HEK293 (cell line): ENCODE results near the gene GSG1L2.

Source experiments
- CTCF ChIA-PET: fragments of 350-600 bp; formaldehyde crosslinking; extraction: SDS; loops from one replicate; lab custom pipeline; 2021; ENCODE audit warnings: antibody characterized with exemption; lab: Yijun Ruan, JAX
- POLR2A ChIA-PET: fragments of 300-600 bp; formaldehyde crosslinking; extraction: SDS; loops from one replicate; lab custom pipeline; 2020; ENCODE audit warnings: antibody characterized with exemption, inconsistent platforms; lab: Yijun Ruan, JAX
- H3K27ac ChIP-seq: fragments of 200-500 bp; sonication (Bioruptor generic); 2 replicates; pipeline ENCODE4 v1.5.1; 2014; ENCODE audit warnings: low read depth, low read length, control low read depth, inconsistent platforms; ENCODE audit errors: extremely low read depth
- H3K36me3 ChIP-seq, 2 experiments: fragments of 200-500 bp in 1 of 2; sonication (Bioruptor generic) in 1 of 2; 1 replicate in 1 of 2; 2 replicates in 1 of 2; pipeline ENCODE4 v1.5.1; 2014 to 2017; ENCODE audit warnings: inconsistent platforms in 2 of 2, low read length in 2 of 2; ENCODE audit not compliant: control insufficient read depth in 2 of 2, insufficient read depth in 1 of 2
- H3K4me1 ChIP-seq: fragments of 200-500 bp; sonication (Bioruptor generic); 2 replicates; pipeline ENCODE4 v1.5.1; 2014; ENCODE audit warnings: mild to moderate bottlenecking, low read length, inconsistent platforms; ENCODE audit not compliant: control insufficient read depth, insufficient read depth
- H3K4me3 ChIP-seq: 2 replicates; pipeline ENCODE4 v1.5.1; 2011; ENCODE audit warnings: low read depth, mild to moderate bottlenecking, control low read depth, low read length, moderate library complexity
- H3K9me3 ChIP-seq: fragments of 200-500 bp; sonication (Bioruptor generic); 2 replicates; pipeline ENCODE4 v1.5.1; 2014; ENCODE audit warnings: low read depth, low read length, inconsistent platforms; ENCODE audit not compliant: control insufficient read depth, insufficient read depth
- KLF16 ChIP-seq: fragments of 450-650 bp; formaldehyde crosslinking; IDR thresholded peaks from 2 replicates; pipeline ENCODE4 v1.5.1; 2017; ENCODE audit warnings: missing biosample characterization, missing genetic modification characterization
- REPIN1 ChIP-seq: fragments of 450-650 bp; formaldehyde crosslinking; IDR thresholded peaks from 2 replicates; pipeline ENCODE4 v1.5.1; 2017; ENCODE audit warnings: missing biosample characterization, missing genetic modification characterization, low read depth
- SALL2 ChIP-seq: fragments of 450-650 bp; formaldehyde crosslinking; IDR thresholded peaks from 2 replicates; pipeline ENCODE4 v1.5.0; 2017; ENCODE audit warnings: missing biosample characterization, mild to moderate bottlenecking, missing genetic modification characterization, borderline replicate concordance
- SETDB1 ChIP-seq: IDR thresholded peaks from one replicate; pipeline ENCODE4 v1.6.1; 2017; ENCODE audit warnings: mild to moderate bottlenecking, low read length, moderate library complexity, mixed read lengths; ENCODE audit not compliant: insufficient read length
- ZBTB1 ChIP-seq: fragments of 450-650 bp; formaldehyde crosslinking; IDR thresholded peaks from 2 replicates; pipeline ENCODE4 v1.5.1; 2016; ENCODE audit warnings: missing biosample characterization, missing genetic modification characterization
- ZNF184 ChIP-seq: fragments of 450-650 bp; IDR thresholded peaks from 2 replicates; pipeline ENCODE4 v1.5.1; 2018; ENCODE audit warnings: missing biosample characterization, mild to moderate bottlenecking, missing genetic modification characterization
- ZNF19 ChIP-seq: fragments of 450-650 bp; formaldehyde crosslinking; IDR thresholded peaks from 2 replicates; pipeline ENCODE4; 2016; ENCODE audit warnings: missing biosample characterization, missing genetic modification characterization, low read depth
- ZNF214 ChIP-seq: fragments of 450-650 bp; formaldehyde crosslinking; IDR thresholded peaks from 2 replicates; pipeline ENCODE4 v1.5.1; 2017; ENCODE audit warnings: missing biosample characterization, mild to moderate bottlenecking, missing genetic modification characterization, borderline replicate concordance
- ZNF302 ChIP-seq: fragments of 450-650 bp; formaldehyde crosslinking; IDR thresholded peaks from 2 replicates; pipeline ENCODE4 v1.5.1; 2016; ENCODE audit warnings: missing biosample characterization, missing genetic modification characterization, low read depth
- ZNF366 ChIP-seq: fragments of 450-650 bp; formaldehyde crosslinking; conservative IDR thresholded peaks from 2 replicates; pipeline ENCODE4 v1.5.1; 2016; ENCODE audit warnings: missing biosample characterization, missing genetic modification characterization
- ZNF660 ChIP-seq: fragments of 450-650 bp; IDR thresholded peaks from 2 replicates; pipeline ENCODE4 v1.5.1; 2018; ENCODE audit warnings: missing biosample characterization, mild to moderate bottlenecking, missing genetic modification characterization
- ZNF701 ChIP-seq: fragments of 450-650 bp; formaldehyde crosslinking; IDR thresholded peaks from 2 replicates; pipeline ENCODE4 v1.5.1; 2016; ENCODE audit warnings: missing biosample characterization, missing genetic modification characterization
- ZNF707 ChIP-seq: fragments of 450-650 bp; formaldehyde crosslinking; IDR thresholded peaks from 2 replicates; pipeline ENCODE4 v1.5.1; 2016; ENCODE audit warnings: missing biosample characterization, missing genetic modification characterization
- ZNF785 ChIP-seq: fragments of 450-650 bp; formaldehyde crosslinking; IDR thresholded peaks from 2 replicates; pipeline ENCODE4 v1.5.1; 2016; ENCODE audit warnings: missing biosample characterization, missing genetic modification characterization
- TF ChIP-seq, protein P1 (sequence below): fragments of 450-650 bp; formaldehyde crosslinking; IDR thresholded peaks from 2 replicates; pipeline ENCODE4 v1.5.1; 2016; ENCODE audit warnings: missing biosample characterization, missing genetic modification characterization
- TF ChIP-seq, protein P2 (sequence below): fragments of 450-650 bp; formaldehyde crosslinking; conservative IDR thresholded peaks from 2 replicates; pipeline ENCODE4 v1.5.1; 2016; ENCODE audit warnings: low read depth, missing biosample characterization, missing genetic modification characterization
- TF ChIP-seq, protein P3 (sequence below): fragments of 450-650 bp; formaldehyde crosslinking; IDR thresholded peaks from 2 replicates; pipeline ENCODE4 v1.5.1; 2016; ENCODE audit warnings: missing biosample characterization, missing genetic modification characterization
- TF ChIP-seq, protein P4 (sequence below): fragments of 450-650 bp; formaldehyde crosslinking; IDR thresholded peaks from 2 replicates; pipeline ENCODE4 v1.5.1; 2016; ENCODE audit warnings: missing biosample characterization, missing genetic modification characterization
- TF ChIP-seq, protein P5 (sequence below): fragments of 450-650 bp; formaldehyde crosslinking; IDR thresholded peaks from 2 replicates; pipeline ENCODE4 v1.5.1; 2016; ENCODE audit warnings: missing biosample characterization, missing genetic modification characterization, low read depth
- TF ChIP-seq, protein P6 (sequence below): fragments of 450-650 bp; formaldehyde crosslinking; conservative IDR thresholded peaks from 2 replicates; pipeline ENCODE4 v1.5.1; 2016; ENCODE audit warnings: low read depth, missing biosample characterization, missing genetic modification characterization

The GSG1L2 gene

DNA sequence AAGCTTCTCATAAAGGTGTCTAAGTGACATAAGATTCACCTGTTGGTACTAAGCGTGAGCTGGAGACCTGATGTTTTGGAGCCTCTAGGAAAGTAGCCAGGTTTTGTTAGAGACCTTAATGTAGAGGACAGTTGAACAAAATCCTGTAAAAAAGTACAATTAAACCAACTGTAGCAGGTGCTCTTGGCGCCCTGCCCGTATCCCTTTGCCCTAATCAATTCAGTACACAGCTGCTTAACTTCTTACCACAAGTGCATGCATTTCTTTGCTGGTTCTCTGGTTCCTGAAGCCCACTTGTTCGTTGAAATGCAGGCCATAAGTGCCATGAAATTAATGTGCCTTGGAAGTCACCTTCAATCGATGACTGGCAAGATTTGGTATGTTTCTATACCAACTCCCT is 28.3 kb upstream of the GSG1L2 start (continued):
- TF ChIP-seq, protein P1, sequence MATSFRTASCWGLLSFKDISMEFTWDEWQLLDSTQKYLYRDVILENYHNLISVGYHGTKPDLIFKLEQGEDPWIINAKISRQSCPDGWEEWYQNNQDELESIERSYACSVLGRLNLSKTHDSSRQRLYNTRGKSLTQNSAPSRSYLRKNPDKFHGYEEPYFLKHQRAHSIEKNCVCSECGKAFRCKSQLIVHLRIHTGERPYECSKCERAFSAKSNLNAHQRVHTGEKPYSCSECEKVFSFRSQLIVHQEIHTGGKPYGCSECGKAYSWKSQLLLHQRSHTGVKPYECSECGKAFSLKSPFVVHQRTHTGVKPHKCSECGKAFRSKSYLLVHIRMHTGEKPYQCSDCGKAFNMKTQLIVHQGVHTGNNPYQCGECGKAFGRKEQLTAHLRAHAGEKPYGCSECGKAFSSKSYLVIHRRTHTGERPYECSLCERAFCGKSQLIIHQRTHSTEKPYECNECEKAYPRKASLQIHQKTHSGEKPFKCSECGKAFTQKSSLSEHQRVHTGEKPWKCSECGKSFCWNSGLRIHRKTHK (tag by site-specific recombination) = no peak
- TF ChIP-seq SETDB1 = no peak
- TF ChIP-seq, protein P2, sequence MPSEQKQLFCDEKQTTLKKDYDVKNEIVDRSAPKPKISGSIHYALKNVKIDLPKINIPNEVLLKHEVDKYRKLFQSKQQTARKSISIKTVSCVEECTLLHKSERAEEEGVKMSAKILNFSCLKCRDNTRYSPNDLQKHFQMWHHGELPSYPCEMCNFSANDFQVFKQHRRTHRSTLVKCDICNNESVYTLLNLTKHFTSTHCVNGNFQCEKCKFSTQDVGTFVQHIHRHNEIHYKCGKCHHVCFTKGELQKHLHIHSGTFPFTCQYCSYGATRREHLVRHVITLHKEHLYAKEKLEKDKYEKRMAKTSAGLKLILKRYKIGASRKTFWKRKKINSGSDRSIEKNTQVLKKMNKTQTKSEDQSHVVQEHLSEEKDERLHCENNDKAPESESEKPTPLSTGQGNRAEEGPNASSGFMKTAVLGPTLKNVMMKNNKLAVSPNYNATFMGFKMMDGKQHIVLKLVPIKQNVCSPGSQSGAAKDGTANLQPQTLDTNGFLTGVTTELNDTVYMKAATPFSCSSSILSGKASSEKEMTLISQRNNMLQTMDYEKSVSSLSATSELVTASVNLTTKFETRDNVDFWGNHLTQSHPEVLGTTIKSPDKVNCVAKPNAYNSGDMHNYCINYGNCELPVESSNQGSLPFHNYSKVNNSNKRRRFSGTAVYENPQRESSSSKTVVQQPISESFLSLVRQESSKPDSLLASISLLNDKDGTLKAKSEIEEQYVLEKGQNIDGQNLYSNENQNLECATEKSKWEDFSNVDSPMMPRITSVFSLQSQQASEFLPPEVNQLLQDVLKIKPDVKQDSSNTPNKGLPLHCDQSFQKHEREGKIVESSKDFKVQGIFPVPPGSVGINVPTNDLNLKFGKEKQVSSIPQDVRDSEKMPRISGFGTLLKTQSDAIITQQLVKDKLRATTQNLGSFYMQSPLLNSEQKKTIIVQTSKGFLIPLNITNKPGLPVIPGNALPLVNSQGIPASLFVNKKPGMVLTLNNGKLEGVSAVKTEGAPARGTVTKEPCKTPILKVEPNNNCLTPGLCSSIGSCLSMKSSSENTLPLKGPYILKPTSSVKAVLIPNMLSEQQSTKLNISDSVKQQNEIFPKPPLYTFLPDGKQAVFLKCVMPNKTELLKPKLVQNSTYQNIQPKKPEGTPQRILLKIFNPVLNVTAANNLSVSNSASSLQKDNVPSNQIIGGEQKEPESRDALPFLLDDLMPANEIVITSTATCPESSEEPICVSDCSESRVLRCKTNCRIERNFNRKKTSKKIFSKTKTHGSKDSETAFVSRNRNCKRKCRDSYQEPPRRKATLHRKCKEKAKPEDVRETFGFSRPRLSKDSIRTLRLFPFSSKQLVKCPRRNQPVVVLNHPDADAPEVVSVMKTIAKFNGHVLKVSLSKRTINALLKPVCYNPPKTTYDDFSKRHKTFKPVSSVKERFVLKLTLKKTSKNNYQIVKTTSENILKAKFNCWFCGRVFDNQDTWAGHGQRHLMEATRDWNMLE (tag by site-specific recombination) = no peak
- TF ChIP-seq ZNF184 (tag by site-specific recombination) = no peak
- TF ChIP-seq ZNF19 = no peak

DNA sequence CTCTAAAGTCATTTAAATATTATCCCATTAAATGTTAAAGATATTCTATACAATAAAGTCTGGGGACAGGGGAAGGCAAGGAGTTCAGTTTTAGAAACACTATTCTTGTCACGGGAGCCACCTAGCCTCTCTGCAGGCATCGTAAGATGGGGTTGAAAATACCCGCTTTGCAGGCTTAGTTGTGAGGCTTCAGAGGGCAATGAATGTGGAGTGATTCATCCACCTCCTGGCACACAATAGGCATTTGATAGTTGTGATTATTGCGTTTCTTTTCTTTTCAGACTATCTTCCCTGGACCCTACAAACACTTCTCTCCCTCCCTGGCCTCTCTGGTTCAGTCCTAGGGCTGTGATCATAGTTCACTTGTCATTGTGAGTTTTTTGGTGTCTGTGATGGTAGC is 23.4 kb upstream of the GSG1L2 start:
- no peaks in the 10 kb centered on the region for H3K9me3 ChIP-seq
- no peak overlapping the region for H3K4me3 ChIP-seq
- H3K36me3 ChIP-seq = no peaks in the 10 kb centered on the region
- ChIA-PET POLR2A (no interaction called here), CTCF (interaction anchor here (0.6 to 1.2 kb wide), 3 partner anchors 44 to 330 kb away, joined by 3 read pairs; no protein-coding TSS in a partner anchor)
- H3K27ac ChIP-seq = no peak overlapping the region
- H3K4me1 ChIP-seq = 0 out of 2 replicates have a peak, but pooled peaks cover 2% of the 10 kb centered on the region
- TF ChIP-seq, protein P3, sequence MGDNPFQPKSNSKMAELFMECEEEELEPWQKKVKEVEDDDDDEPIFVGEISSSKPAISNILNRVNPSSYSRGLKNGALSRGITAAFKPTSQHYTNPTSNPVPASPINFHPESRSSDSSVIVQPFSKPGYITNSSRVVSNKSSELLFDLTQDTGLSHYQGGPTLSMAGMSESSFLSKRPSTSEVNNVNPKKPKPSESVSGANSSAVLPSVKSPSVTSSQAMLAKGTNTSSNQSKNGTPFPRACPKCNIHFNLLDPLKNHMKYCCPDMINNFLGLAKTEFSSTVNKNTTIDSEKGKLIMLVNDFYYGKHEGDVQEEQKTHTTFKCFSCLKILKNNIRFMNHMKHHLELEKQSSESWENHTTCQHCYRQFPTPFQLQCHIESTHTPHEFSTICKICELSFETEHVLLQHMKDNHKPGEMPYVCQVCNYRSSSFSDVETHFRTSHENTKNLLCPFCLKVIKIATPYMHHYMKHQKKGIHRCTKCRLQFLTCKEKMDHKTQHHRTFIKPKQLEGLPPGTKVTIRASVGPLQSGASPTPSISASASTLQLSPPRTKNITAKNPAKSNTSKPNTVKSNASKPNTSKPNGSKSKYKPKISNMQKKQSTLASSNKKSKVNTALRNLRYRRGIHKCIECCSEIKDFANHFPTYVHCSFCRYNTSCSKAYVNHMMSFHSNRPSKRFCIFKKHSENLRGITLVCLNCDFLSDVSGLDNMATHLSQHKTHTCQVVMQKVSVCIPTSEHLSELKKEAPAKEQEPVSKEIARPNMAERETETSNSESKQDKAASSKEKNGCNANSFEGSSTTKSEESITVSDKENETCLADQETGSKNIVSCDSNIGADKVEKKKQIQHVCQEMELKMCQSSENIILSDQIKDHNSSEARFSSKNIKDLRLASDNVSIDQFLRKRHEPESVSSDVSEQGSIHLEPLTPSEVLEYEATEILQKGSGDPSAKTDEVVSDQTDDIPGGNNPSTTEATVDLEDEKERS = no peak
- TF ChIP-seq REPIN1 (no peak), ZNF660 (tag by site-specific recombination) (no peak), ZNF214 (tag by site-specific recombination) (no peak), ZNF707 (tag by site-specific recombination) (no peak), ZNF701 (tag by site-specific recombination) (no peak), KLF16 (tag by site-specific recombination) (no peak), ZNF366 (tag by site-specific recombination) (no peak), SALL2 (tag by site-specific recombination) (no peak), ZNF302 (tag by site-specific recombination) (no peak), ZNF785 (tag by site-specific recombination) (no peak), ZBTB1 (tag by site-specific recombination) (no peak)
- TF ChIP-seq, protein P4, sequence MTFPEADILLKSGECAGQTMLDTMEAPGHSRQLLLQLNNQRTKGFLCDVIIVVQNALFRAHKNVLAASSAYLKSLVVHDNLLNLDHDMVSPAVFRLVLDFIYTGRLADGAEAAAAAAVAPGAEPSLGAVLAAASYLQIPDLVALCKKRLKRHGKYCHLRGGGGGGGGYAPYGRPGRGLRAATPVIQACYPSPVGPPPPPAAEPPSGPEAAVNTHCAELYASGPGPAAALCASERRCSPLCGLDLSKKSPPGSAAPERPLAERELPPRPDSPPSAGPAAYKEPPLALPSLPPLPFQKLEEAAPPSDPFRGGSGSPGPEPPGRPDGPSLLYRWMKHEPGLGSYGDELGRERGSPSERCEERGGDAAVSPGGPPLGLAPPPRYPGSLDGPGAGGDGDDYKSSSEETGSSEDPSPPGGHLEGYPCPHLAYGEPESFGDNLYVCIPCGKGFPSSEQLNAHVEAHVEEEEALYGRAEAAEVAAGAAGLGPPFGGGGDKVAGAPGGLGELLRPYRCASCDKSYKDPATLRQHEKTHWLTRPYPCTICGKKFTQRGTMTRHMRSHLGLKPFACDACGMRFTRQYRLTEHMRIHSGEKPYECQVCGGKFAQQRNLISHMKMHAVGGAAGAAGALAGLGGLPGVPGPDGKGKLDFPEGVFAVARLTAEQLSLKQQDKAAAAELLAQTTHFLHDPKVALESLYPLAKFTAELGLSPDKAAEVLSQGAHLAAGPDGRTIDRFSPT (tag by site-specific recombination) = no peak
- TF ChIP-seq, protein P5, sequence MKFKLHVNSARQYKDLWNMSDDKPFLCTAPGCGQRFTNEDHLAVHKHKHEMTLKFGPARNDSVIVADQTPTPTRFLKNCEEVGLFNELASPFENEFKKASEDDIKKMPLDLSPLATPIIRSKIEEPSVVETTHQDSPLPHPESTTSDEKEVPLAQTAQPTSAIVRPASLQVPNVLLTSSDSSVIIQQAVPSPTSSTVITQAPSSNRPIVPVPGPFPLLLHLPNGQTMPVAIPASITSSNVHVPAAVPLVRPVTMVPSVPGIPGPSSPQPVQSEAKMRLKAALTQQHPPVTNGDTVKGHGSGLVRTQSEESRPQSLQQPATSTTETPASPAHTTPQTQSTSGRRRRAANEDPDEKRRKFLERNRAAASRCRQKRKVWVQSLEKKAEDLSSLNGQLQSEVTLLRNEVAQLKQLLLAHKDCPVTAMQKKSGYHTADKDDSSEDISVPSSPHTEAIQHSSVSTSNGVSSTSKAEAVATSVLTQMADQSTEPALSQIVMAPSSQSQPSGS (tag by site-specific recombination) = no peak
- TF ChIP-seq, protein P6, sequence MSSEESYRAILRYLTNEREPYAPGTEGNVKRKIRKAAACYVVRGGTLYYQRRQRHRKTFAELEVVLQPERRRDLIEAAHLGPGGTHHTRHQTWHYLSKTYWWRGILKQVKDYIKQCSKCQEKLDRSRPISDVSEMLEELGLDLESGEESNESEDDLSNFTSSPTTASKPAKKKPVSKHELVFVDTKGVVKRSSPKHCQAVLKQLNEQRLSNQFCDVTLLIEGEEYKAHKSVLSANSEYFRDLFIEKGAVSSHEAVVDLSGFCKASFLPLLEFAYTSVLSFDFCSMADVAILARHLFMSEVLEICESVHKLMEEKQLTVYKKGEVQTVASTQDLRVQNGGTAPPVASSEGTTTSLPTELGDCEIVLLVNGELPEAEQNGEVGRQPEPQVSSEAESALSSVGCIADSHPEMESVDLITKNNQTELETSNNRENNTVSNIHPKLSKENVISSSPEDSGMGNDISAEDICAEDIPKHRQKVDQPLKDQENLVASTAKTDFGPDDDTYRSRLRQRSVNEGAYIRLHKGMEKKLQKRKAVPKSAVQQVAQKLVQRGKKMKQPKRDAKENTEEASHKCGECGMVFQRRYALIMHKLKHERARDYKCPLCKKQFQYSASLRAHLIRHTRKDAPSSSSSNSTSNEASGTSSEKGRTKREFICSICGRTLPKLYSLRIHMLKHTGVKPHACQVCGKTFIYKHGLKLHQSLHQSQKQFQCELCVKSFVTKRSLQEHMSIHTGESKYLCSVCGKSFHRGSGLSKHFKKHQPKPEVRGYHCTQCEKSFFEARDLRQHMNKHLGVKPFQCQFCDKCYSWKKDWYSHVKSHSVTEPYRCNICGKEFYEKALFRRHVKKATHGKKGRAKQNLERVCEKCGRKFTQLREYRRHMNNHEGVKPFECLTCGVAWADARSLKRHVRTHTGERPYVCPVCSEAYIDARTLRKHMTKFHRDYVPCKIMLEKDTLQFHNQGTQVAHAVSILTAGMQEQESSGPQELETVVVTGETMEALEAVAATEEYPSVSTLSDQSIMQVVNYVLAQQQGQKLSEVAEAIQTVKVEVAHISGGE (tag by site-specific recombination) = no peak
